Osteocyte (in vitro differentiated cells): ENCODE results near the gene TNXB. TPM values are rescaled to one million over a fixed set of nuclear protein-coding genes. Genes with fewer than 3 reads are reported as not detected.

ENCODE experiments used
- DNase-seq: peaks from one replicate; pipeline ENCODE4 v3.0.0; 2021; ENCODE audit warnings: mixed read lengths; ENCODE audit not compliant: unreplicated experiment; ENCODE audit errors: extremely low spot score
- H3K27ac Mint-ChIP-seq: one replicate; pipeline ENCODE4 v1.8.0; 2021; ENCODE audit warnings: mild to moderate bottlenecking, mixed read lengths; ENCODE audit not compliant: unreplicated experiment
- H3K27me3 Mint-ChIP-seq: one replicate; pipeline ENCODE4 v1.8.0; 2021; ENCODE audit warnings: mixed read lengths; ENCODE audit not compliant: unreplicated experiment
- H3K36me3 Mint-ChIP-seq: one replicate; pipeline ENCODE4 v1.8.0; 2021; ENCODE audit warnings: mixed read lengths; ENCODE audit not compliant: unreplicated experiment
- H3K4me1 Mint-ChIP-seq: one replicate; pipeline ENCODE4 v1.8.0; 2021; ENCODE audit warnings: mixed read lengths; ENCODE audit not compliant: unreplicated experiment
- H3K4me3 Mint-ChIP-seq: one replicate; pipeline ENCODE4 v1.8.0; 2021; ENCODE audit warnings: mild to moderate bottlenecking, moderate library complexity, mixed read lengths; ENCODE audit not compliant: unreplicated experiment
- H3K9me3 Mint-ChIP-seq: one replicate; pipeline ENCODE4 v1.8.0; 2021; ENCODE audit warnings: mixed read lengths; ENCODE audit not compliant: unreplicated experiment
- total RNA-seq: library from RNA; stranded (reverse); gene quantifications from 2 replicates; pipeline ENCODE4 v1.2.1, GENCODE V29; 2021
- TF ChIP-seq, protein P1 (sequence below): fragments of 200-600 bp; sonication (generic); IDR thresholded peaks from 2 replicates; pipeline ENCODE4 v1.5.0; 2021; ENCODE audit warnings: antibody characterized with exemption, mild to moderate bottlenecking, moderate library complexity

Gene TNXB
- total RNA-seq, 1 donor from 2014 or later, result 13.9 TPM

DNA sequence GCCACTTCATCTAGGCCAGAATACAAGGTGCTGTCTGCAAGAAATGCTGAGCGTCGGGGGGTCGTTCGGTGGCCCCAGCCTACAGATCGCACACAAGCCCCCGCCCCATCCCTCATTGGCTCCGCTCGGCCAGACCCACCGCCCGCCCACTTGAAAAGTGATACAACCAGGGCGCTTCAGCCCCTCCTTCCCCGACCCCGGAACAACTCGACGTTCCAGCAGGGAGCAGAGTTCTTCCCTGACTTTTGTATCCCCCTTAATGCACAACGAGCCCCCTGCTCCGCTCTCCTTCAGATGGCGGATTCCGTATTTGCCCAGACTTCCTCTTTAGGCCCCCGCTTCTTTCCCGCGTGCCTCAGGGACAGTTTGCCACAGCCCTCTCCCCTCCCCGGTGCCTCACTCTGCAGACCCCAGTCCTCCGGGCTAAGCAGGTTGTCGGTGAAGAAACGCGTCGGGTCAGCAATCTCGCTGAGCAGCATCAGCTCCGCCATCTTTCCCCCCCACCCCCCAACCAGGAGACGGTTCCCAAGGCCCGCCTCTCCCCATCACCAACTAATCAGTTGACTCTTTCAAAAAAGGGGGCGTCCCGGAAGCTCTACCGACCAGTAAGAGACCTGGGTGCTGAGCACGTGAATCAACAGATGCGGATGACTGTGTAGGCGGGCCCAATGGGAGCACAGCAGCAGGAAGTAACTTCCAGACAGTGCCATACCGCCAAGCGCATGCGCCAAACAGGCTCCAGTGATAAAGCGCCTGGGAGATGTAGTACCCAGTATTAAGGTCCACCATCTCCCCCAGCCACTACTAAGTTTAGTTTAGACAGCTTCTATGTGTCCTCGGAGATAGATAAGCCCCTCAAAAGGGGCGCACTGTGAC is 18.8 kb upstream of the TNXB start, which contains the start of gene ATF6B:
Gene ATF6B, minus strand, starts transcription at position 530 of the 876 bp plus-strand sequence. Its CDS starts 39 bp downstream, at position 491.
- Mint-ChIP-seq H3K4me1 (peaks cover 38% of the 10 kb centered on the region), H3K4me3 (peak within 1 kb of the TSS; percentile 99), H3K27ac (peak within 1 kb of the TSS; percentile 100), H3K36me3 (peaks cover 14% of the 10 kb centered on the region), H3K27me3 (no peaks in the 10 kb centered on the region), H3K9me3 (no peaks in the 10 kb centered on the region)
- peak; percentile 98 for DNase-seq
- TF ChIP-seq, protein P1, sequence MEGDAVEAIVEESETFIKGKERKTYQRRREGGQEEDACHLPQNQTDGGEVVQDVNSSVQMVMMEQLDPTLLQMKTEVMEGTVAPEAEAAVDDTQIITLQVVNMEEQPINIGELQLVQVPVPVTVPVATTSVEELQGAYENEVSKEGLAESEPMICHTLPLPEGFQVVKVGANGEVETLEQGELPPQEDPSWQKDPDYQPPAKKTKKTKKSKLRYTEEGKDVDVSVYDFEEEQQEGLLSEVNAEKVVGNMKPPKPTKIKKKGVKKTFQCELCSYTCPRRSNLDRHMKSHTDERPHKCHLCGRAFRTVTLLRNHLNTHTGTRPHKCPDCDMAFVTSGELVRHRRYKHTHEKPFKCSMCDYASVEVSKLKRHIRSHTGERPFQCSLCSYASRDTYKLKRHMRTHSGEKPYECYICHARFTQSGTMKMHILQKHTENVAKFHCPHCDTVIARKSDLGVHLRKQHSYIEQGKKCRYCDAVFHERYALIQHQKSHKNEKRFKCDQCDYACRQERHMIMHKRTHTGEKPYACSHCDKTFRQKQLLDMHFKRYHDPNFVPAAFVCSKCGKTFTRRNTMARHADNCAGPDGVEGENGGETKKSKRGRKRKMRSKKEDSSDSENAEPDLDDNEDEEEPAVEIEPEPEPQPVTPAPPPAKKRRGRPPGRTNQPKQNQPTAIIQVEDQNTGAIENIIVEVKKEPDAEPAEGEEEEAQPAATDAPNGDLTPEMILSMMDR, result no peak

DNA sequence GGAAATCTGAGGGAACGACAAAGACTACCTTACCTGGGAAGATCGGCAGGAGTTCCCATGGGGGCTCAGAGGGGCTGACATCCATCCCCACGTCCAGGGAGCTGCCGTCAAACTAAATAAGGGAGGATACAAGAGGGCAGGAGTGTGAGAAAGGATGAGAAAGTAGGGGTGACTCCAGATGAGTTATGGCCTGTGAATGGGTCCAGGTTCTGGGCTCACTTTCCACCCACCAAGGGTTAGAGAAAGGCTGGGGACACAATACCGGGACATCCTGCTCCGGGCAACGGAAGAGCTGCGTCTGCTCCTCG is 18.2 kb upstream of the TNXB start:
- H3K27me3 Mint-ChIP-seq, result no peaks in the 10 kb centered on the region
- peak overlapping the region; percentile 99 for H3K4me3 Mint-ChIP-seq
- peak overlapping the region; percentile 100 for H3K27ac Mint-ChIP-seq
- peaks cover 14% of the 10 kb centered on the region for H3K36me3 Mint-ChIP-seq
- no peak for DNase-seq
- peaks cover 38% of the 10 kb centered on the region for H3K4me1 Mint-ChIP-seq
- no peaks in the 10 kb centered on the region for H3K9me3 Mint-ChIP-seq
- TF ChIP-seq, protein P1, result no peak

DNA sequence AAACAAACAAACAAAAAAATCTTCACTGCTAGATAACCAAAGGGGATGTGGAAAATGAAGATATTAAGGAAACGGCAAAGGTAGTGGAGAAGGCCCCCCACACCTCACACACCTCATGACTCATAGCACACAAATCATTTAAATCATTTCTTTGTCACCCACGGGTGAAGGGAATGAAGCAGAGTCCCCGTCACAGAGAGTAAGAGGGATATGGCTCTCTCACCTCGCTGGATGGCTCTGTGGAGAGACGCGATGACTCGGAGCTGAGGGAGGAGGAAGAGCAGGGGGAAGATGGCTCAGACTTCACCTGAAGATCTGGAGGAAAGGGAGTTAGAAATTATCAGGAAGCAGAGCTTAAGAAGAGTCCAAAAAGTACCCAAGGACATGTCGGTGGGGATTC is 17.7 kb upstream of the TNXB start:
- TF ChIP-seq, protein P1, result no peak
- Mint-ChIP-seq H3K27ac (peak overlapping the region; percentile 100), H3K36me3 (peaks cover 19% of the 10 kb centered on the region), H3K4me1 (peaks cover 38% of the 10 kb centered on the region), H3K27me3 (no peaks in the 10 kb centered on the region), H3K4me3 (peak overlapping the region; percentile 99), H3K9me3 (no peaks in the 10 kb centered on the region)
- DNase-seq, result no peak

DNA sequence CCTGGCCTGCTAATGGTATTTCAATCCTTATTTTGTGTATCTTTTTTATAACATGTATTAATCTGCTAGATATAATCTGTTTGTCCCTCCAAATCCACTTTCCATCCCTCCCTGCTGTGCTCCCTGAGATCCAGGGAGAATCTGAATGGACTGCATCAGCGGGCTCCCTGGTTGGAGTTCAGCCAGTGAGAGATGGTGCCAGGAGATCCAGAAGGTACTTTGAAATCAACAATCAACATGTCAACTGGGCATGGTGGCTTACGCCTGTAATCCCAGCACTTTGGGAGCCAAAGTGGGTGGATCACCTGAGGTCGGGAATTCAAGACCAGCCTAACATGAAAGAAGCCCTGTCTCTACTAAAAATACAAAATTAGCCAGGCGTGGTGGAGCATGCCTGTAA is 14.5 kb upstream of the TNXB start:
- Mint-ChIP-seq H3K4me3 (no peak overlapping the region), H3K9me3 (no peaks in the 10 kb centered on the region), H3K27ac (no peak overlapping the region), H3K4me1 (peaks cover 34% of the 10 kb centered on the region), H3K36me3 (peaks cover 29% of the 10 kb centered on the region), H3K27me3 (no peaks in the 10 kb centered on the region)
- DNase-seq, result no peak
- TF ChIP-seq, protein P1, result no peak

DNA sequence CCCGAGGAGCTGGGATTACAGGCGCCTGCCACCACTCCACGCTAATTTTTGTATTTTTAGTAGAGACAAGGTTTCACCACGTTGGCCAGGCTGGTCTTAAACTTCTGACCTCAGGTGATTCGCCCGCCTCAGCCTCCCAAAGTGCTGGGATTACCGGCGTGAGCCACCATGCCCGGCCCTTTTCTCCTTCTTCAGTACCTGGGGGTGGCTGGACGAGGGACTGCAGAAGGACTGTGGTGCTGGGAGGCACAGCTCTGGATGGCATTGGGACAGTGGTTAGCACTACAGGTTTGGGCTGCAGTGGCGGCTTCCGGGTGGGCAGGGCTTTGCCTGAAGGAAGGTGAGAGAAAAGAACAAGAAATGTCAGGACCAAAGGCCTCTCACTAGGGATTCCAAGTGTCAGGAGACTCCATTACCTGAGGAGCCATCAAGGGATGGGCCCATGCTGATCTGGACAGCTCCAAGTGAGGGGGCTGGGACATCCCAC is 11.5 kb upstream of the TNXB start:
- no peak for DNase-seq
- H3K27ac Mint-ChIP-seq, result no peak overlapping the region
- H3K9me3 Mint-ChIP-seq, result no peaks in the 10 kb centered on the region
- no peak overlapping the region for H3K4me3 Mint-ChIP-seq
- no peaks in the 10 kb centered on the region for H3K27me3 Mint-ChIP-seq
- peaks cover 27% of the 10 kb centered on the region for H3K36me3 Mint-ChIP-seq
- TF ChIP-seq, protein P1, result no peak
- peaks cover 25% of the 10 kb centered on the region for H3K4me1 Mint-ChIP-seq
